Measurements from ENCODE around the gene STAC3. TPM values are rescaled to one million over a fixed set of nuclear protein-coding genes. Genes with fewer than 3 reads are reported as not detected.
A peak's percentile ranks its signal among the peaks of the same experiment; 100 is the strongest.

Gene STAC3
- total and polyA plus RNA-seq, 2 experiments from 2014 or later, result 5.4 to 28.4 TPM

DNA sequence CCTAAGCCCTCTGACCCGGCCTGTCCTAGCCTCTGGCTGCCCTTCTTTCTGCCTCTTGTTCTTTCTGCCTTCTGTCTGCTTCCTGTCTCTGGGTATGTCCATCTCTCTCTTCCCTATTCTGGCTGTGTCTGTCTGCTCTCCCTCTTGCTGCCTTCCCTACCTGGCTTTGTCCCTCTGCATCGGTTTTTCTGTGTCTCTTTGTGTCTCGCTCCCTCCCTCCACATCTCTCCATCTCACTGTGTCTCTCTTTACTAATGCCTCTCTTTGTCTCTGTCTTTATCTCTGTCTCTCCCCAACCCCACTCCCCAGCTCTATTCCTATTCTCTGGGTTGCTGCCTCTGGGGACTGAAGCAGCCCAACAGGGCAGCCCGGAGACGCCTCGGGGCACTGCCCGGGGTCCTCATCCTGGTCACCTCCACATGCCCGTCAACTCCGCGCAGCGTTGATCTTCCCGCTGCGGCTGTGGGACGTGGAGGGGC, 11.4 kb downstream of the STAC3 start:
- no peak for DNase-seq (ENCODE audit: low read depth in 1 of 2, low spot score in 1 of 2)
- H3K4me1 ChIP-seq (ENCODE audit: low read depth), result peaks cover 10% of the 10 kb centered on the region
- no peak for TF ChIP-seq CTCF (IDR thresholded peaks at IDR 0.05; ENCODE audit: low read depth, low read length)
- no peaks in the 10 kb centered on the region for H3K9me3 ChIP-seq (ENCODE audit: low read depth)
- H3K36me3 ChIP-seq, result no peaks in the 10 kb centered on the region
- H3K27ac ChIP-seq, result no peak overlapping the region
- H3K4me3 ChIP-seq, result peak overlapping the region; percentile 31
- peaks cover 89% of the 10 kb centered on the region for H3K27me3 ChIP-seq

DNA sequence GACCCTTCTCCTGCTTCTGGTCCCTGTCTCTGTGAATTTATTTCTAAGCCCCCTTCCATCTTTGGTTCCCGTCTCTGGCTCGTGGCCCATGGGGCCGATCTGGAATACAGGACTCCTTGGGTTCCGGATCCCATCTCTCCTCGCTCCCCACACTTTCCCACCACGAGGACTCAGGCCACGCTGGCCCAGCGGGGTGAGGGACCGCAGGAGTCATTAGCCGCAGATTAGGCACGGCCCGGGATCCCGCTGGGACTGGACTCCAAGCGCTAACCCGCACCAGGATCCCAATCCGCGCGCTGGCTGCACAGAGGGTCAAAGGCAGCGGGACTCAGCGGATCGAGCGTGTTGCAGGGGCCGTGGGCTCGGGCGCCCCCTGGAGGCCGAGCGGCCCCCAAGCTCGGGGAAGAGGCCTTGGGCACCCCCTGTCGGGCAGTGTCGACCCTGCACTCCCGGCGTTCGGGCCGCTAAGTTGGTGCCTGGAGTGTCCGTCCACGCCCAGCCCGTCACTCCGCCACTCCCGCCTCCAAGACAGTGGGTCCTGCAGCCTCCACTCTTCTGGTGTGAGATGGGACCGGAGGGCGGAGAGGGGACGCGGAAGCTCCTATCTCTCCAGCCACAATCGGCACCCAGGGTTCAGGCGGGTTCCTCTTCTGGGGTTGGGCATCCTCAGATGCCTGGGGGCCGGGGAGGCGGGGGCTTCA, 12.0 kb downstream of the STAC3 start:
- DNase-seq (ENCODE audit: low read depth in 1 of 2, low spot score in 1 of 2), result peak; percentile 90 to 92
- H3K4me1 ChIP-seq (ENCODE audit: low read depth), result peaks cover 10% of the 10 kb centered on the region
- peak; percentile 100 for TF ChIP-seq CTCF (IDR thresholded peaks at IDR 0.05; ENCODE audit: low read depth, low read length)
- no peaks in the 10 kb centered on the region for H3K36me3 ChIP-seq
- peaks cover 95% of the 10 kb centered on the region for H3K27me3 ChIP-seq
- no peak overlapping the region for H3K27ac ChIP-seq
- H3K9me3 ChIP-seq (ENCODE audit: low read depth), result no peaks in the 10 kb centered on the region
- peak overlapping the region; percentile 30 for H3K4me3 ChIP-seq

DNA sequence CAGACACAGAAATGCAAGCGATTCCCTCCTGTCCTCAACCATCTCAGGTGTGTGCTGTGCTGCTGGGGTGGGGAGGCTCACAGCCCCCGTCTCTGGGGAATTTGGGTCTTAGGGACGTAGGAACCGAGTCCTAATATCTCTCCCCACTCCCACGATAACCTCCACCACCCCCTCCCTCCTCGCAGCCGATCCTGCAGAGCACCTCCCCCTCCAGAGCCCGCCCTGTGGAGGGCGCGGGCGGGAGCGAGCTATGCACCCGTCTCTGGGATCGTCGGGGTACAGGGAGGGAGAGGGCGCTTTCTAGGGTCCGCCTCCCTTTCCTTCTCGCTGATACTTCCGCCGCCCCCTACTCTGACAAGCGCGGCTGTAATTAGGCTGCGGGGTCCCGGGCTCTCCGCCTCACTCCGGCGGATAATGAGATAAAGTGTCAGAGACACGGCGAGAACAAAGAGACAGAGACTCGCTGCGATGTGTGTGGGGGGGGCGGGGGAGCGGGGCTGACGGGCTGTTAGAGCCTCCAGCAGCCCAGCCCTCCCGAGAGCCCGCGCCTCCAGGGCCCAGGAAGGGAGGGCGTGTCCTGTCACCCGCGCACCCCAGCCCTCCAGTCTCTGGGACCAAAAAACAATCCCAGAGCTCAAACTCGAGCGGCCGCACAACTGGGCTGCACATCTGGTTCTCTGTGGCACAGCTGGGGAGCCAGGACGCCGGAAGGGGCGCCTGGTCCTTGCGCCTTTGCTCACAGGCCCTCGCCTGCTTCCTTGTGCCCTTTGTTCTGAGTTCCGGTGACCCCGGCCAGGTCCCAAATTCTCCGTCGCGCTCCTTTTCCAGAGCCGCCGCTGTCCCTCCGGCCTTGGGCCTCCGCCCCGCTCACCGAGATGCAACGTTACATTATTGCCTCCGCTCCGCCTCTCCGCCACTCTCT, 12.8 kb downstream of the STAC3 start:
- no peaks in the 10 kb centered on the region for H3K9me3 ChIP-seq (ENCODE audit: low read depth)
- DNase-seq (ENCODE audit: low read depth in 1 of 2, low spot score in 1 of 2), result no peak
- peaks cover 7% of the 10 kb centered on the region for H3K36me3 ChIP-seq
- no peak for TF ChIP-seq CTCF (IDR thresholded peaks at IDR 0.05; ENCODE audit: low read depth, low read length)
- peaks cover 100% of the 10 kb centered on the region for H3K27me3 ChIP-seq
- peak overlapping the region; percentile 30 for H3K4me3 ChIP-seq
- no peak overlapping the region for H3K27ac ChIP-seq
- H3K4me1 ChIP-seq (ENCODE audit: low read depth), result peaks cover 10% of the 10 kb centered on the region

DNA sequence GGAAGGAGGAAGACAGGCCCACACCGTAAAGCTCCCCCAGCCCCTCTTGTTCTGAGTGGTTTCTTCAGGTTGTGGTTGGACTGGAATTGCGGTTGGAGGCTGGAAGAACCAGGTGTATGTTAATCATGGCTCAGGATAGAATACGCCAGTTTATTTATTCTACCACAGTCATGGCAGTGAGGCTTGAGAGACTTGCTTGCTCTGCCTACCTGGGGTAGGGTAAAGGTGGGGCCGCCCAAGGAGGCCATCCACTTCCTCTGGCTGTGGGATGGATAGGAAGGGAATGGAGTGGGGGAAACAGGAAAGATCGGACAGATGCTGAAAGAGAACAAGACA, 13.4 kb downstream of the STAC3 start:
- Histone ChIP-seq H3K4me3 (no peak overlapping the region), H3K4me1 (ENCODE audit: low read depth) (peaks cover 10% of the 10 kb centered on the region), H3K9me3 (ENCODE audit: low read depth) (no peaks in the 10 kb centered on the region), H3K36me3 (peaks cover 13% of the 10 kb centered on the region), H3K27me3 (peaks cover 96% of the 10 kb centered on the region), H3K27ac (no peak overlapping the region)
- TF ChIP-seq CTCF (IDR thresholded peaks at IDR 0.05; ENCODE audit: low read depth, low read length), result no peak
- DNase-seq (ENCODE audit: low read depth in 1 of 2, low spot score in 1 of 2), result no peak

GRCh38 chr12:57236925-57237595, 13.9 kb downstream of the STAC3 start:
- TF ChIP-seq CTCF (IDR thresholded peaks at IDR 0.05; ENCODE audit: low read depth, low read length), result no peak
- Histone ChIP-seq H3K27ac (no peak overlapping the region), H3K36me3 (peaks cover 17% of the 10 kb centered on the region), H3K9me3 (ENCODE audit: low read depth) (no peaks in the 10 kb centered on the region), H3K4me3 (no peak overlapping the region), H3K4me1 (ENCODE audit: low read depth) (peaks cover 10% of the 10 kb centered on the region), H3K27me3 (peaks cover 91% of the 10 kb centered on the region)
- no peak for DNase-seq (ENCODE audit: low read depth in 1 of 2, low spot score in 1 of 2)

All from cardiac muscle cell (in vitro differentiated cells and primary cell).